OCI-LY3 (cell line): ENCODE data around the gene KLHL3.

ENCODE experiments used
- EZH2phosphoT487 ChIP-seq: fragments of 200-600 bp; shearing (Covaris generic); IDR thresholded peaks from 2 replicates; pipeline ENCODE4 v1.6.1; 2018; ENCODE audit warnings: antibody characterized with exemption, mixed run types, low read depth
- TF ChIP-seq, protein P1 (sequence below): fragments of 200-600, 300-600 bp; sonication (generic); IDR thresholded peaks from 2 replicates; pipeline ENCODE4 v1.5.1; 2014; ENCODE audit warnings: antibody characterized with exemption, low read length, low read depth

DNA sequence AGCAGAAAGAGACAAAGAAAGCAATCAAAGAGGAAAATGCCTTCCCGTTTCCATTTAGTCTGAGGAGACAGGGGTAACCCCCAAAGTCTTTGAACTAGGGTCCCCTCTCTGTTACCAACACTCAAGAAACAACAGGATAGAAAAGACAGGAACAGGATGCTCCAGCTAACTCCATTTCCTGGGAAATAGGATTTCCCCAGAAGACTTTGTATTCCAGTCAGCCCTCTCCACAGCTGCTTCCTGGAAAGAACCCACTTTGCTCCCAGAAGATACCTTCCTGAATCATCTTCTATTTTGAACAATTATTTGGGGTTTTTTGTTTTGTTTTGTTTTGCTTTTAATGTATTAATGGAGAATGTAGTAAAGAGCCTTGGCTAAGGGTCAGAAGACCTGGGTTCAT is 56.0 kb downstream of the KLHL3 start:
- TF ChIP-seq, protein P1, sequence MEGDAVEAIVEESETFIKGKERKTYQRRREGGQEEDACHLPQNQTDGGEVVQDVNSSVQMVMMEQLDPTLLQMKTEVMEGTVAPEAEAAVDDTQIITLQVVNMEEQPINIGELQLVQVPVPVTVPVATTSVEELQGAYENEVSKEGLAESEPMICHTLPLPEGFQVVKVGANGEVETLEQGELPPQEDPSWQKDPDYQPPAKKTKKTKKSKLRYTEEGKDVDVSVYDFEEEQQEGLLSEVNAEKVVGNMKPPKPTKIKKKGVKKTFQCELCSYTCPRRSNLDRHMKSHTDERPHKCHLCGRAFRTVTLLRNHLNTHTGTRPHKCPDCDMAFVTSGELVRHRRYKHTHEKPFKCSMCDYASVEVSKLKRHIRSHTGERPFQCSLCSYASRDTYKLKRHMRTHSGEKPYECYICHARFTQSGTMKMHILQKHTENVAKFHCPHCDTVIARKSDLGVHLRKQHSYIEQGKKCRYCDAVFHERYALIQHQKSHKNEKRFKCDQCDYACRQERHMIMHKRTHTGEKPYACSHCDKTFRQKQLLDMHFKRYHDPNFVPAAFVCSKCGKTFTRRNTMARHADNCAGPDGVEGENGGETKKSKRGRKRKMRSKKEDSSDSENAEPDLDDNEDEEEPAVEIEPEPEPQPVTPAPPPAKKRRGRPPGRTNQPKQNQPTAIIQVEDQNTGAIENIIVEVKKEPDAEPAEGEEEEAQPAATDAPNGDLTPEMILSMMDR, result no peak
- no peak for TF ChIP-seq EZH2phosphoT487
